Keratinocyte (primary cell): ENCODE measurements around the gene R3HCC1L.

Experiments used
- EZH2 ChIP-seq: IDR thresholded peaks from one replicate; pipeline ENCODE4 v1.6.1; 2012; ENCODE audit warnings: inconsistent platforms, mild to moderate bottlenecking, low read length, moderate library complexity
- TF ChIP-seq, protein P1 (sequence below), 3 experiments: IDR thresholded peaks in 1 of 3; conservative IDR thresholded peaks in 1 of 3; optimal IDR thresholded peaks in 1 of 3; 2 replicates in 2 of 3; 3 replicates in 1 of 3; pipeline versions ENCODE3 to v1.5.1; 2011; ENCODE audit warnings: low read length in 3 of 3, mild to moderate bottlenecking in 3 of 3, moderate library complexity in 2 of 3, control low read depth in 1 of 3, inconsistent platforms in 1 of 3; ENCODE audit not compliant: insufficient read depth in 2 of 3; ENCODE audit errors: extremely low read depth in 1 of 3

DNA sequence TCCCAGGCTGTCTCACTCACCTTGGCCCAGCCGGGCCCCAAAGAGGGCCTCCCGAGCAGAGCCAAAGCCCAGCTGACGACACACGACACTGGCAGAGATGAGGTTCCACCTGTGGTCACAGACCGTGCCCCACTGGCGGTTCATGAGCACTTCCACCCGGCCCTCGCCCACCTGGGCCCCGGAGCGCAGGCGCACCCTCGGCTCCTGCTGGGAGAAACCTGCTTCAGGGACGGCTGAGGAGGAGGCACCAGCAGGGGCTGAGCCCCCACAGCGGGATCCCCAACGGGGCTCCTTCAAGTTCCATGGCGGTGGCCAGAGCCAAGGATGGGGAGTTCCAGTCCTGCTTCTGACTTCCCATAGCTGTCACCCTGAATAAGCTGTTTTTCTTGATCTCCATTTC is 123.5 kb downstream of the R3HCC1L start:
- TF ChIP-seq, protein P1, sequence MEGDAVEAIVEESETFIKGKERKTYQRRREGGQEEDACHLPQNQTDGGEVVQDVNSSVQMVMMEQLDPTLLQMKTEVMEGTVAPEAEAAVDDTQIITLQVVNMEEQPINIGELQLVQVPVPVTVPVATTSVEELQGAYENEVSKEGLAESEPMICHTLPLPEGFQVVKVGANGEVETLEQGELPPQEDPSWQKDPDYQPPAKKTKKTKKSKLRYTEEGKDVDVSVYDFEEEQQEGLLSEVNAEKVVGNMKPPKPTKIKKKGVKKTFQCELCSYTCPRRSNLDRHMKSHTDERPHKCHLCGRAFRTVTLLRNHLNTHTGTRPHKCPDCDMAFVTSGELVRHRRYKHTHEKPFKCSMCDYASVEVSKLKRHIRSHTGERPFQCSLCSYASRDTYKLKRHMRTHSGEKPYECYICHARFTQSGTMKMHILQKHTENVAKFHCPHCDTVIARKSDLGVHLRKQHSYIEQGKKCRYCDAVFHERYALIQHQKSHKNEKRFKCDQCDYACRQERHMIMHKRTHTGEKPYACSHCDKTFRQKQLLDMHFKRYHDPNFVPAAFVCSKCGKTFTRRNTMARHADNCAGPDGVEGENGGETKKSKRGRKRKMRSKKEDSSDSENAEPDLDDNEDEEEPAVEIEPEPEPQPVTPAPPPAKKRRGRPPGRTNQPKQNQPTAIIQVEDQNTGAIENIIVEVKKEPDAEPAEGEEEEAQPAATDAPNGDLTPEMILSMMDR (optimal IDR thresholded peaks at IDR 0.05 in 1 of 3, IDR thresholded peaks at IDR 0.05 in 1 of 3, conservative IDR thresholded peaks at IDR 0.05 in 1 of 3; ENCODE audit: extremely low read depth in 1 of 3, insufficient read depth in 2 of 3, low read length in 3 of 3): no peak
- no peak for TF ChIP-seq EZH2
